ENCODE measurements around the gene CEP70.

- no peak for TF ChIP-seq POLR2A (IDR thresholded peaks at IDR 0.05)
- no peak for TF ChIP-seq CTCF (IDR thresholded peaks at IDR 0.05 in 8 of 11, conservative IDR thresholded peaks at IDR 0.05 in 3 of 11)
Measured at GRCh38 chr3:138491971-138492370, 102.1 kb downstream of the CEP70 start.

Data from spleen (tissue), 7 donors.